HEK293T (cell line): Measurements from ENCODE around the gene CDC42BPG.

Experiments
- ARNT ChIP-seq: fragments of 450-650 bp; IDR thresholded peaks from 2 replicates; pipeline ENCODE4 v1.6.1; 2017; ENCODE audit warnings: mild to moderate bottlenecking
- BHLHE40 ChIP-seq: fragments of 450-650 bp; IDR thresholded peaks from 2 replicates; pipeline ENCODE4 v1.6.1; 2016; ENCODE audit warnings: mild to moderate bottlenecking, moderate library complexity, borderline replicate concordance
- ELF4 ChIP-seq: fragments of 450-650 bp; IDR thresholded peaks from 2 replicates; pipeline ENCODE4 v1.6.1; 2017; ENCODE audit warnings: antibody characterized with exemption
- FOXA1 ChIP-seq: fragments of 450-650 bp; IDR thresholded peaks from 2 replicates; pipeline ENCODE4 v1.6.1; 2016; ENCODE audit warnings: mild to moderate bottlenecking
- FOXK2 ChIP-seq: fragments of 450-650 bp; IDR thresholded peaks from 2 replicates; pipeline ENCODE4 v1.6.1; 2016; ENCODE audit warnings: mild to moderate bottlenecking
- FOXM1 ChIP-seq: fragments of 450-650 bp; IDR thresholded peaks from 2 replicates; pipeline ENCODE4 v1.6.1; 2017; ENCODE audit warnings: mild to moderate bottlenecking, borderline replicate concordance
- HDGF ChIP-seq: fragments of 450-650 bp; IDR thresholded peaks from 2 replicates; pipeline ENCODE4 v1.6.1; 2017; ENCODE audit warnings: antibody characterized with exemption, borderline replicate concordance
- L3MBTL2 ChIP-seq: fragments of 450-650 bp; conservative IDR thresholded peaks from 2 replicates; pipeline ENCODE4 v1.6.1; 2016; ENCODE audit warnings: mild to moderate bottlenecking
- LEF1 ChIP-seq: fragments of 450-650 bp; IDR thresholded peaks from 2 replicates; pipeline ENCODE4 v1.6.1; 2017; ENCODE audit warnings: mild to moderate bottlenecking, borderline replicate concordance
- NFRKB ChIP-seq: fragments of 450-650 bp; IDR thresholded peaks from 2 replicates; pipeline ENCODE4 v1.6.1; 2016; ENCODE audit warnings: mild to moderate bottlenecking, moderate library complexity
- SP1 ChIP-seq: fragments of 450-650 bp; IDR thresholded peaks from 2 replicates; pipeline ENCODE4 v1.6.1; 2017
- SUZ12 ChIP-seq: fragments of 450-650 bp; IDR thresholded peaks from 2 replicates; pipeline ENCODE4 v1.6.1; 2016; ENCODE audit warnings: mild to moderate bottlenecking
- TARDBP ChIP-seq: fragments of 450-650 bp; IDR thresholded peaks from 2 replicates; pipeline ENCODE4 v1.6.1; 2016

GRCh38 chr11:64891215-64891848 is 46.9 kb upstream of the CDC42BPG start:
- TF ChIP-seq FOXM1 = no peak
- TF ChIP-seq SP1 = no peak
- no peak for TF ChIP-seq TARDBP
- TF ChIP-seq BHLHE40 = no peak
- no peak for TF ChIP-seq NFRKB
- no peak for TF ChIP-seq ARNT
- no peak for TF ChIP-seq L3MBTL2
- TF ChIP-seq FOXA1 = no peak
- TF ChIP-seq SUZ12 = no peak
- TF ChIP-seq LEF1 = no peak
- TF ChIP-seq HDGF = no peak
- no peak for TF ChIP-seq ELF4
- TF ChIP-seq FOXK2 = no peak
